ENCODE results near the gene SH3RF3.

Gene SH3RF3

DNA sequence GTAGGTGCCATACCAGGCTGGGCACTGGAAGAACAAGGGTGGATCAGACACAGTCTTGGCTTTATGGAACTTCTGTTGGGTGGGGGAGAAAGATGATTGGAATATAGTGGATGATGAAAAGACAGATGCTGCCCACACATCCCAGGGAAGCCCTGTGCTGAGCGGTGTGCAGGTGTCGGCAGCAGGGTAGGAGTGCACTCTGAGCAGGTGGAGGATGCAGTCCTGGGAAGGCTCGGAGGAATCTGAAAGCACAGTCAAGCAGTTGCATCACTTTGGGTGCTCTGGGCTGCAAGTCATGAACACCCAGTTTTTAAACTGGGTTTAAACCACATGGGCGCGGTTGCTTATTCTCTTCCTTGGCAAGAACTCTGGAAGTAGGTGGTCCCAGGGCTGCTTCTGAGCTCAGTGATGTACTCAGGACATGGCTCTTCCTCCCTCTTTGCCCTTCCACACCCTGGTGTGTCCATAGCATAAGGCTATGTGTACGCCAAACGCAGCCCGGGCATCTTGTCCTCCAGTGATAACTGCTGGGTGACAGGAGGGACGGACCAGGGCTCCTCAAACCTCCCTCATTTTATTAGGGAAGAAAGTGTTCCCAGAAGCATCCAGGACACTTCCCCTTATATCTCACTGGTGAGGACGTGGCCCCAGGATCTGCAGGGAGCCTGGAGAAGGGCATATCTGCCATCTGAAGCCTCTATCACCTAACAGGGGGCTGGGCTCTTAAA, 84.0 kb downstream of the SH3RF3 start:
- TF ChIP-seq POLR2AphosphoS5 (IDR thresholded peaks at IDR 0.05; ENCODE audit: low read depth, low read length) (no peak), TAF1 (IDR thresholded peaks at IDR 0.05; ENCODE audit: borderline replicate concordance, insufficient read depth, low read length) (no peak)

DNA sequence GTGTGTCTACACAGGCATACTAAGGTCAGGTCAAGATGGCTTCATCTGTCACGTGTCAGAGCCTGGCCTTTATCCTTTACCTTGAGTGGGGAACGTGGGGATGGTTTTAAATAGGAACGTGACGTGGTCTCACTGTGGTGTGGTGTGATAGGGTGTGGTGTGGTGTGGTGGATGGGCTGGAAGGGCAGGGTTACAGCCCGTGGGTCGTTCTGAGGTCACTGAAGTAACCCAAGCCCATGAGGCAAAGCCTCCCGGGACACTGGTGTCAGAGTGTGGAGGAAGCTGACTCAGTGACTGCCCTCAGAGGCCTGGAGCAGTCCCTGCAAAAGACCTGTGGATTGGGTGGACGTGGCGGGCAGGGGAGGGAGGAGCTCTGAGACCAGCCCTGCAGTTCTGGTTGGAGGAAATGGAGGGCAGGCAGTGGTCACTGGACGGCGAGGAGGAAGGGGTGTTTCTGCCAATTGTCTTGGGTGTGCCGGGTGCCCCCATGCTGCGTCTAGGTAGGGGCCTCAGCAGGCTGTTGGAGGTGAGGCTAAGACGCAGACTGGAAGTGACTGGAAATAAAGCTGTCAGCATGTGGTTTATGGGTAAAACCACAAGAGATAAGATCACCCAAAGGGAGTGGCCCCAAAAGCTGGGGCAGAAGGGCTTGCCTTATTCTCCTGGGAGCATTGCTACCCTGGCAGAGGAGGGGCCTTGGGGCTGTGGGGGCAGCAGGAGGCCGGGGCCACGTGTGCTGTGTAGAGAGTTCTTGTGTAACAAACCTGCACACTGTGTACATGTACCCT, 84.8 kb downstream of the SH3RF3 start:
- TF ChIP-seq, protein P1, sequence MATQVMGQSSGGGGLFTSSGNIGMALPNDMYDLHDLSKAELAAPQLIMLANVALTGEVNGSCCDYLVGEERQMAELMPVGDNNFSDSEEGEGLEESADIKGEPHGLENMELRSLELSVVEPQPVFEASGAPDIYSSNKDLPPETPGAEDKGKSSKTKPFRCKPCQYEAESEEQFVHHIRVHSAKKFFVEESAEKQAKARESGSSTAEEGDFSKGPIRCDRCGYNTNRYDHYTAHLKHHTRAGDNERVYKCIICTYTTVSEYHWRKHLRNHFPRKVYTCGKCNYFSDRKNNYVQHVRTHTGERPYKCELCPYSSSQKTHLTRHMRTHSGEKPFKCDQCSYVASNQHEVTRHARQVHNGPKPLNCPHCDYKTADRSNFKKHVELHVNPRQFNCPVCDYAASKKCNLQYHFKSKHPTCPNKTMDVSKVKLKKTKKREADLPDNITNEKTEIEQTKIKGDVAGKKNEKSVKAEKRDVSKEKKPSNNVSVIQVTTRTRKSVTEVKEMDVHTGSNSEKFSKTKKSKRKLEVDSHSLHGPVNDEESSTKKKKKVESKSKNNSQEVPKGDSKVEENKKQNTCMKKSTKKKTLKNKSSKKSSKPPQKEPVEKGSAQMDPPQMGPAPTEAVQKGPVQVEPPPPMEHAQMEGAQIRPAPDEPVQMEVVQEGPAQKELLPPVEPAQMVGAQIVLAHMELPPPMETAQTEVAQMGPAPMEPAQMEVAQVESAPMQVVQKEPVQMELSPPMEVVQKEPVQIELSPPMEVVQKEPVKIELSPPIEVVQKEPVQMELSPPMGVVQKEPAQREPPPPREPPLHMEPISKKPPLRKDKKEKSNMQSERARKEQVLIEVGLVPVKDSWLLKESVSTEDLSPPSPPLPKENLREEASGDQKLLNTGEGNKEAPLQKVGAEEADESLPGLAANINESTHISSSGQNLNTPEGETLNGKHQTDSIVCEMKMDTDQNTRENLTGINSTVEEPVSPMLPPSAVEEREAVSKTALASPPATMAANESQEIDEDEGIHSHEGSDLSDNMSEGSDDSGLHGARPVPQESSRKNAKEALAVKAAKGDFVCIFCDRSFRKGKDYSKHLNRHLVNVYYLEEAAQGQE (IDR thresholded peaks at IDR 0.05; ENCODE audit: insufficient read depth in 1 of 2, low read depth in 2 of 2, low read length in 2 of 2), result no peak
- TF ChIP-seq FOXP2 (optimal IDR thresholded peaks at IDR 0.05; ENCODE audit: borderline replicate concordance, extremely low read depth, extremely low read length, insufficient read depth) (no peak), TAF1 (IDR thresholded peaks at IDR 0.05; ENCODE audit: borderline replicate concordance, insufficient read depth, low read length) (no peak), SIN3A (IDR thresholded peaks at IDR 0.05; ENCODE audit: borderline replicate concordance, insufficient read depth, low read length) (no peak), POLR2AphosphoS5 (IDR thresholded peaks at IDR 0.05; ENCODE audit: low read depth, low read length) (no peak)

DNA sequence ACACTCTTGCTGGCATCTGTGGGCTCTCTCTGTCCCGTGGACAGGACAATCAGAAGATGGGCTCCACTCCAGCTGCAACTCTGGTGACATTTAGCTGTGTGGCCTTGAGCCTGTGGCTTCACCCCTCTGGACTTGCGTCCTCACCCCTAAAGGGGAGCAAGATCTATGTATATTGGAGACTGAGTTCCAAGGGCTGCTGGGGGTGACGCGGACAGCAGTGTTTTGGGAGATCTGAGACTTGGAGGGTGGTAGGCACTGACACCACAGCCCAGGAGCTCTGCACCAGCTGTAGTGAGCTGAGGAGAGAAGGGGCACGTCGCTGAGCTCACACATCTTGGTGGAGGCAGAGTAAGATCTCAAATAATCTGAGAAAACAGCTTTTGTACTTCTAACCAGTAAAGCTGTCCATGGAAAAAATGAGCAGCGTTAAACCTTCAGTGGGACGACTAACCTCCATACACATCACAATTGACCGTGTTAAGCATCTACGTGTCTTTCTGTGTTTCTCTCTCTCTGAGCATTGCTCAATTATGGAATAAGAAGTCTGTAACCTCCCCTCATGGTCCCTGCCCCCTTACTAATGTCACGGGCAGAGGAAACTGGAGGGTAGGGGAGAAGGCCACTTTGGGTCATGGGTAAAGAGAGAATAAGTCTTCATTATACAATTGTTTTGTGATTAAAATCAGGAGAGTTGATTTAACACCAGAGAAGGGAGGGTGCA, 85.8 kb downstream of the SH3RF3 start:
- TF ChIP-seq, protein P1 (IDR thresholded peaks at IDR 0.05; ENCODE audit: insufficient read depth in 1 of 2, low read depth in 2 of 2, low read length in 2 of 2), result no peak
- no peak for TF ChIP-seq SIN3A (IDR thresholded peaks at IDR 0.05; ENCODE audit: borderline replicate concordance, insufficient read depth, low read length)
- no peak for TF ChIP-seq FOXP2 (optimal IDR thresholded peaks at IDR 0.05; ENCODE audit: borderline replicate concordance, extremely low read depth, extremely low read length, insufficient read depth)
- TF ChIP-seq POLR2AphosphoS5 (IDR thresholded peaks at IDR 0.05; ENCODE audit: low read depth, low read length), result no peak
- no peak for TF ChIP-seq TAF1 (IDR thresholded peaks at IDR 0.05; ENCODE audit: borderline replicate concordance, insufficient read depth, low read length)

DNA sequence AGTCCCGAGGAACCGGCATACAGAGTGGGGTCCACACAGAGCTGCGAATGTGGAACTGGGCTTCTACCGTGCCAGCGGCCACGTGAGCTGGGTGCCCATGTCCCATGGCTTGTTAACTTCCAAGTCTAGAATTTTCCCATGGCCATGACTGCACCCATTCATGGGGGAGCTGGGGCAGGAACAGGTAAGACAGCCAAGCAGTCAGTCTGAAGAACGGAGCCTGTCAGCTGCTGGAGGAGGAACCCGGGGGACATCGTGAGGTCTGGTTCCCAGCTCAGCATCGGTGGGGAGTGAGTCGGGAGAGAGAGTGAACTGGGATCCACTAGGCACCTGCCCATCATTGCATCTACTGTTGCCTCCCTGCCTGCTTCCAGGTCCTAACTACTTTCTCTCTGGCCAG, 86.9 kb downstream of the SH3RF3 start:
- TF ChIP-seq POLR2AphosphoS5 (IDR thresholded peaks at IDR 0.05; ENCODE audit: low read depth, low read length) (no peak), FOXP2 (optimal IDR thresholded peaks at IDR 0.05; ENCODE audit: borderline replicate concordance, extremely low read depth, extremely low read length, insufficient read depth) (no peak), SIN3A (IDR thresholded peaks at IDR 0.05; ENCODE audit: borderline replicate concordance, insufficient read depth, low read length) (no peak), TAF1 (IDR thresholded peaks at IDR 0.05; ENCODE audit: borderline replicate concordance, insufficient read depth, low read length) (no peak)
- TF ChIP-seq, protein P1 (IDR thresholded peaks at IDR 0.05; ENCODE audit: insufficient read depth in 1 of 2, low read depth in 2 of 2, low read length in 2 of 2), result no peak

DNA sequence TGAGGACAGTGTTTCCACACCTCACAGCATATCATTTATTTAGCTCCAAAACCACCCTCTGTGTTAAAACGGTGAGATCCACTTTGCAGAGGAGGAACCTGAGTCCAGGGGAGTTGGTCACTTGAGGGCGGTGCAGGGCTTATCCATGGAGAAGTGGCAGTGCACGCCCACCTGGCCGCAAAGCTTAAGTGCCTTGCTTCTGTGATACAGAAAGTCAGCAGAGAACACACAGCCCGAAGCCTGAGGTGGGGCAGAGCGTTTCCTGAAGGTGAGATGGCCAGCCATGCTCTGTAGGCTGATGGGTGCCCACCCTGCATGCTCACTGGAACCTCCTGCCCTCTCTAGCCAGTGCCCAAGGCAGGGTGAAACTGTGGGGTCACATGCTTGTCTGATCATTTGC, 87.3 kb downstream of the SH3RF3 start:
- no peak for TF ChIP-seq TAF1 (IDR thresholded peaks at IDR 0.05; ENCODE audit: borderline replicate concordance, insufficient read depth, low read length)
